ACC112 (cell line): Measurements from ENCODE around the gene PIWIL4.

Experiments used
- H2AFZ ChIP-seq: fragments of 200-600 bp; sonication (generic); one replicate; pipeline ENCODE4 v1.6.0; 2017; ENCODE audit warnings: antibody characterized with exemption, low read length; ENCODE audit not compliant: unreplicated experiment
- H3K27ac ChIP-seq: fragments of 200-600 bp; sonication (generic); 2 replicates; pipeline ENCODE4 v1.5.1; 2014; ENCODE audit warnings: low read depth, mild to moderate bottlenecking, antibody characterized with exemption, low read length, moderate library complexity
- H3K27me3 ChIP-seq: fragments of 200-600 bp; sonication (generic); 2 replicates; pipeline ENCODE4 v1.6.1; 2014; ENCODE audit warnings: mild to moderate bottlenecking, antibody characterized with exemption, low read length, moderate library complexity, mixed read lengths; ENCODE audit not compliant: insufficient read depth
- H3K36me3 ChIP-seq: fragments of 200-600 bp; sonication (generic); 2 replicates; pipeline ENCODE4 v1.6.1; 2016; ENCODE audit warnings: mild to moderate bottlenecking, antibody characterized with exemption, low read length, moderate library complexity, mixed read lengths; ENCODE audit not compliant: insufficient read depth
- H3K4me1 ChIP-seq: fragments of 200-600 bp; sonication (generic); one replicate; pipeline ENCODE4 v1.6.1; 2016; ENCODE audit warnings: low read length, mixed read lengths; ENCODE audit not compliant: insufficient read depth, unreplicated experiment, control insufficient read depth
- H3K4me3 ChIP-seq: fragments of 200-600 bp; sonication (generic); 2 replicates; pipeline ENCODE4 v1.5.1; 2014; ENCODE audit warnings: mild to moderate bottlenecking, low read depth, low read length
- H3K79me2 ChIP-seq: fragments of 200-600 bp; sonication (generic); one replicate; pipeline ENCODE4 v1.6.0; 2016; ENCODE audit warnings: low read length; ENCODE audit not compliant: control insufficient read depth, unreplicated experiment, insufficient read depth

The PIWIL4 gene

GRCh38 chr11:94649964-94650623 lies 82.9 kb downstream of the PIWIL4 start:
- no peaks in the 10 kb centered on the region for H3K4me1 ChIP-seq
- H3K79me2 ChIP-seq: no peaks in the 10 kb centered on the region
- peaks cover 5% of the 10 kb centered on the region for H3K27me3 ChIP-seq
- H3K36me3 ChIP-seq: no peaks in the 10 kb centered on the region
- no peak overlapping the region for H3K27ac ChIP-seq
- H2AFZ ChIP-seq: peak overlapping the region; percentile 11
- H3K4me3 ChIP-seq: no peak overlapping the region

DNA sequence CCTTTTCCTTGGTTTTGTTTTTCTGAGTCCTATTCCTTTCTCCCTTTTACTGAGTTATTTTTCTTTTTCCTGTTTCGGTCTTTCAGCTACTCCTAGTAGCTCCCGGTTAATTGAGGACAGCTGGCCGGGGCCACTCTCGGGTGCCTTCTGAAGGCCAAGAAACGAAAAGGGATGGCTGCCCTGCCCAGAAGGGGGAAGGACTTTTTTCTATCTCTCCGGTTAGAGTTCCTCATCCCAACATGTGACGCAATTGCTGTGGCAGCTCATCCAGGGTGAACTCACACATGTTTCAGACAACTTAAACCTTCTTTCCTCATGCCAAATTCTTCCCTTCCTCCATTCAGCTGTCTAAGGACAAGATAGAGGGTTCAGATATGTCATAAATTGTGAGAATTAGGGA lies 83.6 kb downstream of the PIWIL4 start:
- Histone ChIP-seq H3K4me1 (no peaks in the 10 kb centered on the region), H2AFZ (peak overlapping the region; percentile 11), H3K27ac (no peak overlapping the region), H3K36me3 (no peaks in the 10 kb centered on the region), H3K27me3 (peaks cover 10% of the 10 kb centered on the region), H3K79me2 (no peaks in the 10 kb centered on the region), H3K4me3 (no peak overlapping the region)

GRCh38 chr11:94652735-94653284 lies 85.6 kb downstream of the PIWIL4 start:
- Histone ChIP-seq H3K79me2 (no peaks in the 10 kb centered on the region), H3K4me1 (no peaks in the 10 kb centered on the region), H3K4me3 (no peak overlapping the region), H3K36me3 (no peaks in the 10 kb centered on the region), H3K27me3 (peaks cover 20% of the 10 kb centered on the region), H3K27ac (no peak overlapping the region), H2AFZ (no peak overlapping the region)

- Histone ChIP-seq H2AFZ (no peak overlapping the region), H3K27me3 (peaks cover 20% of the 10 kb centered on the region), H3K27ac (no peak overlapping the region), H3K79me2 (no peaks in the 10 kb centered on the region), H3K4me1 (no peaks in the 10 kb centered on the region), H3K4me3 (no peak overlapping the region), H3K36me3 (no peaks in the 10 kb centered on the region)
These were observed 86.4 kb downstream of the PIWIL4 start for GRCh38 chr11:94653561-94653960.

DNA sequence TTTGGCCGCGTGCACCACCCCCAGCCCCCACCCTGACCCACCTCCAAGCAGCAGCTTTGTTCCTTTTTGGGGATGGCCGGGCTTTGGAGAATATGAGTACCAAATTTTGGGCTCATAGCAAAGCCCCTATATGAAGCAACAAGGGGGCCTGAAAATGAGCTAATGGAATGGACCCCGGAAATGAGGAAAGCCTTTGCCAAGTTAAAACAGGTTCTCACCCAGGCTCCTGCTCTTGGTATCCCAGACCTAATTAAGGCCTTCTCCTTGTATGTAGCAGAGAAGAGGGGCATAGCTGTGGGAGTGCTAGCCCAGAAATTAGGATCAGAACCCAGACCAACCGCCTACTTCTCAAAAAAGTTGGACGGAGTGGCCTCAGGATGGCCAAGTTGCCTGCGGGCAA lies 87.0 kb downstream of the PIWIL4 start:
- H3K27ac ChIP-seq: no peak overlapping the region
- no peaks in the 10 kb centered on the region for H3K36me3 ChIP-seq
- no peaks in the 10 kb centered on the region for H3K79me2 ChIP-seq
- H3K27me3 ChIP-seq: peaks cover 26% of the 10 kb centered on the region
- H2AFZ ChIP-seq: no peak overlapping the region
- no peak overlapping the region for H3K4me3 ChIP-seq
- H3K4me1 ChIP-seq: no peaks in the 10 kb centered on the region

DNA sequence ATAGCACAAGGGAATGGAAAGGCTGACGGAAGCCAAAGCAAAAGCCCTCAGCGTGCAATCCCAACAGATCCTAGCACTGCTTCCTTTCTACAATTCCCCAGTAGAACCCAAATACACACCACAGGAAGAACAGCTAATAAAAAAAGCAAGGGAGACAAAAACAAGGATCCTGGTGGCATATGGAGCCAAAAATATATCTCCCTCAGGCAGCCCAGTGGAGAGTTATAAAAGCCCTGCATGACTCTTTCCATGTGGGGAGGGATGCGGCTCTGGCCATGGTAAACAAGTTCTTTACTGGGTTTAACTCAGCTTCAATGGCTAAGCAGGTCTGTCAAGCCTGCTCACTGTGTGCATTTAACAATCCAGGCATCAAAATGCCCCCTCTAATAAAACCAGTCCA lies 88.1 kb downstream of the PIWIL4 start:
- peaks cover 33% of the 10 kb centered on the region for H3K27me3 ChIP-seq
- no peaks in the 10 kb centered on the region for H3K4me1 ChIP-seq
- H3K79me2 ChIP-seq: no peaks in the 10 kb centered on the region
- no peak overlapping the region for H2AFZ ChIP-seq
- no peaks in the 10 kb centered on the region for H3K36me3 ChIP-seq
- H3K4me3 ChIP-seq: no peak overlapping the region
- no peak overlapping the region for H3K27ac ChIP-seq

- no peak overlapping the region for H3K27ac ChIP-seq
These were observed 88.8 kb downstream of the PIWIL4 start for GRCh38 chr11:94655956-94656355.

DNA sequence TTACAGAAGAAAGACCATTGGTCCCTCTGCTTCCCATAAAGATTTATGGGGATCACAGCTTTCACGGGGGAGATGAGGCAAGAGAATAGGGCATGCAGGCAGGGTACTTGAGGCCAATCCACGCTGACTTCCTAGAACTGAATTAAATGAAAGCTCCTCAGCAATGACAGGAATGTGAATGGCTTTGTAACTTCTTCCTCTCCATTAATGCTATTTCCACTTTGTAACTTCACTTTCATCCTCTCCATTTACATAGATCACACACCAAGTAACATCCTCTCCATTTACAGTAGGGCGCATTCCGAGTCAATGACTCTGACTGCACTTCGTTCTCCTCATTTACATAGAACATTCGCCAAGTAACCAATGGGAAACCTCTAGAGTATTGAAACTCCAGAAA lies 89.8 kb downstream of the PIWIL4 start:
- Histone ChIP-seq H3K27me3 (peaks cover 43% of the 10 kb centered on the region), H3K4me3 (no peak overlapping the region), H2AFZ (no peak overlapping the region), H3K27ac (no peak overlapping the region), H3K36me3 (no peaks in the 10 kb centered on the region), H3K4me1 (no peaks in the 10 kb centered on the region), H3K79me2 (no peaks in the 10 kb centered on the region)

More at GRCh38 chr11:94655956-94656355, 88.8 kb downstream of the PIWIL4 start:
- Histone ChIP-seq H3K79me2 (no peaks in the 10 kb centered on the region), H3K36me3 (no peaks in the 10 kb centered on the region), H3K4me1 (no peaks in the 10 kb centered on the region), H3K27me3 (peaks cover 39% of the 10 kb centered on the region), H2AFZ (no peak overlapping the region), H3K4me3 (no peak overlapping the region)

DNA sequence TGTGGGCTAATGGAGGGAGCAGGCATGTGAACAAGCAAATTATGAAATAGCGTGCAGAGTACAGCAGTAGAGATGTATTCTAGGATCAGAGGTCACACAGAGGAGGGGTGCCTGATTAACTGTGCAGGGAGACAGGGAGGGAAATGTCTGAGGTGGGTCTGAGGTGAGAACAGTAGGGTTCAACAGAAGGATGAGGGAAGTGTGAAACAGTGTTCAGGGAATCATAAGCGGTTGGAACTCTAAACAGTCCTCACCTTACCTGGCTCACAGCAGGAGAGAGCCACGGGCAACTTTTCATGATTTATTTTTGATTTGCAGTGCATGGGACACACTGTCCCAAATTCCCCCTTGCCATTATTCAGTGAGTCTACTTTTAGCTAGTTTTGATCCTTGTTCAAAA lies 90.5 kb downstream of the PIWIL4 start:
- Histone ChIP-seq H3K27me3 (peaks cover 43% of the 10 kb centered on the region), H3K79me2 (no peaks in the 10 kb centered on the region), H3K4me3 (no peak overlapping the region), H3K27ac (no peak overlapping the region), H3K36me3 (no peaks in the 10 kb centered on the region), H2AFZ (no peak overlapping the region), H3K4me1 (no peaks in the 10 kb centered on the region)

GRCh38 chr11:94658386-94658785 lies 91.2 kb downstream of the PIWIL4 start:
- Histone ChIP-seq H3K27me3 (peaks cover 43% of the 10 kb centered on the region), H2AFZ (no peak overlapping the region), H3K79me2 (no peaks in the 10 kb centered on the region), H3K4me1 (no peaks in the 10 kb centered on the region), H3K36me3 (no peaks in the 10 kb centered on the region), H3K4me3 (no peak overlapping the region), H3K27ac (no peak overlapping the region)

DNA sequence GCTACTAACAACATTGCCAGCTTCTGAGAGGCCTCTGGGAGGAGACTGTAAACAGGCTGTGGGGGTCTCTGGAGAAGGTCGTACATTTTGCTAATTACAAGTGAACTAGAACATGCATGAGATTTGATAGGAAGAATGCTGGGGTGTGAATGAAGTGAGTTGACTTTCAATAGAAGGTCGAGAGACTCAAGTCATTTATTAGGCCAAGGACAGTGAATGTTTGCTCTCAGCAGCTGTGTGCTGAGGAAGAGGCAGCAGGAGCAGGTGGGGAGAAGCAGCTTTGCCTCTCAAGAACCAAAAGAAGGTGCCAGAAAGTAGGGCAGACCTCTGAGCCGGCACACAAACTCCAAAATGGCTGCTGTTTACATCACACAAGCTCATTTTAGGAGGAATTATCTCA lies 91.7 kb downstream of the PIWIL4 start:
- Histone ChIP-seq H3K27me3 (peaks cover 43% of the 10 kb centered on the region), H3K4me3 (no peak overlapping the region), H3K27ac (no peak overlapping the region), H3K4me1 (no peaks in the 10 kb centered on the region), H3K79me2 (no peaks in the 10 kb centered on the region), H2AFZ (no peak overlapping the region), H3K36me3 (no peaks in the 10 kb centered on the region)
